ENCODE results near the gene ADAM10. TPM values are rescaled to one million over a fixed set of nuclear protein-coding genes. Genes with fewer than 3 reads are reported as not detected.
A peak's percentile ranks its signal among the peaks of the same experiment; 100 is the strongest.
"Not testable (repeated sequence)": the region's sequence is repeated elsewhere in the genome, so short reads cannot be mapped to it uniquely, and the experiment has no call there.

ADAM10 gene
- total RNA-seq, 2 experiments from 2014 or later, result 133 to 135 TPM

- H3K4me3 Mint-ChIP-seq, result no peak overlapping the region
- no peak for DNase-seq
- ChIA-PET POLR2A (no interaction called here), CTCF (interaction anchor here (0.6 kb wide), 1 partner anchor 9 kb away, joined by 3 read pairs; no protein-coding TSS in a partner anchor)
- no peak overlapping the region for H3K27ac Mint-ChIP-seq
- H3K36me3 Mint-ChIP-seq (ENCODE audit: low read depth), result peaks cover 68% of the 10 kb centered on the region
- H3K27me3 Mint-ChIP-seq (ENCODE audit: low read depth), result no peaks in the 10 kb centered on the region
- H3K4me1 Mint-ChIP-seq (ENCODE audit: low read depth), result peaks cover 41% of the 10 kb centered on the region
- ATAC-seq, result no peak
- H3K9me3 Mint-ChIP-seq (ENCODE audit: insufficient read depth), result no peaks in the 10 kb centered on the region
Measured at GRCh38 chr15:58626378-58626777, 123.1 kb downstream of the ADAM10 start.

GRCh38 chr15:58622877-58623276 lies 126.6 kb downstream of the ADAM10 start:
- ChIA-PET CTCF (interaction anchor here (1.3 kb wide), 1 partner anchor 395 kb away, joined by 3 read pairs; no protein-coding TSS in a partner anchor), POLR2A (no interaction called here)
- H3K4me3 Mint-ChIP-seq, result no peak overlapping the region
- no peaks in the 10 kb centered on the region for H3K9me3 Mint-ChIP-seq (ENCODE audit: insufficient read depth)
- H3K27me3 Mint-ChIP-seq (ENCODE audit: low read depth), result no peaks in the 10 kb centered on the region
- ATAC-seq, result no peak
- peak overlapping the region; percentile 27 for H3K27ac Mint-ChIP-seq
- H3K4me1 Mint-ChIP-seq (ENCODE audit: low read depth), result peaks cover 25% of the 10 kb centered on the region
- H3K36me3 Mint-ChIP-seq (ENCODE audit: low read depth), result peaks cover 75% of the 10 kb centered on the region
- DNase-seq, result no peak

- ATAC-seq; DNase-seq; H3K4me3 Mint-ChIP-seq; CTCF ChIA-PET; POLR2A ChIA-PET; H3K27ac Mint-ChIP-seq; H3K27me3 Mint-ChIP-seq (ENCODE audit: low read depth): not testable (repeated sequence)
- peaks cover 71% of the 10 kb centered on the region for H3K36me3 Mint-ChIP-seq (ENCODE audit: low read depth)
- H3K9me3 Mint-ChIP-seq (ENCODE audit: insufficient read depth), result peaks cover 12% of the 10 kb centered on the region
- H3K4me1 Mint-ChIP-seq (ENCODE audit: low read depth), result peaks cover 11% of the 10 kb centered on the region
Measured at GRCh38 chr15:58620268-58620667, 129.2 kb downstream of the ADAM10 start.

- ChIA-PET CTCF (no interaction called here), POLR2A (no interaction called here)
- peaks cover 3% of the 10 kb centered on the region for H3K4me1 Mint-ChIP-seq (ENCODE audit: low read depth)
- no peak overlapping the region for H3K27ac Mint-ChIP-seq
- peaks cover 77% of the 10 kb centered on the region for H3K36me3 Mint-ChIP-seq (ENCODE audit: low read depth)
- no peak for ATAC-seq
- no peak for DNase-seq
- H3K4me3 Mint-ChIP-seq, result no peak overlapping the region
- no peaks in the 10 kb centered on the region for H3K27me3 Mint-ChIP-seq (ENCODE audit: low read depth)
- peaks cover 30% of the 10 kb centered on the region for H3K9me3 Mint-ChIP-seq (ENCODE audit: insufficient read depth)
Measured at GRCh38 chr15:58616171-58616570, 133.3 kb downstream of the ADAM10 start.

- ChIA-PET POLR2A (no interaction called here), CTCF (no interaction called here)
- Mint-ChIP-seq H3K4me3 (no peak overlapping the region), H3K27ac (peak overlapping the region; percentile 40), H3K36me3 (ENCODE audit: low read depth) (peaks cover 79% of the 10 kb centered on the region), H3K9me3 (ENCODE audit: insufficient read depth) (peaks cover 24% of the 10 kb centered on the region), H3K27me3 (ENCODE audit: low read depth) (no peaks in the 10 kb centered on the region), H3K4me1 (ENCODE audit: low read depth) (peaks cover 21% of the 10 kb centered on the region)
- DNase-seq (no peak), ATAC-seq (no peak)
Measured at GRCh38 chr15:58611731-58612676, 137.5 kb downstream of the ADAM10 start.

GRCh38 chr15:58608711-58609110 lies 140.8 kb downstream of the ADAM10 start:
- POLR2A ChIA-PET, result no interaction called here
- CTCF ChIA-PET, result no interaction called here
- H3K27me3 Mint-ChIP-seq (ENCODE audit: low read depth), result no peaks in the 10 kb centered on the region

GRCh38 chr15:58608129-58608590 lies 141.3 kb downstream of the ADAM10 start:
- POLR2A ChIA-PET, result no interaction called here
- ATAC-seq (no peak), DNase-seq (no peak)
- H3K27me3 Mint-ChIP-seq (ENCODE audit: low read depth), result no peaks in the 10 kb centered on the region
- H3K4me1 Mint-ChIP-seq (ENCODE audit: low read depth), result peaks cover 18% of the 10 kb centered on the region
- peak overlapping the region; percentile 35 for H3K27ac Mint-ChIP-seq
- H3K36me3 Mint-ChIP-seq (ENCODE audit: low read depth), result peaks cover 74% of the 10 kb centered on the region
- no peak overlapping the region for H3K4me3 Mint-ChIP-seq
- H3K9me3 Mint-ChIP-seq (ENCODE audit: insufficient read depth), result peaks cover 2% of the 10 kb centered on the region
- CTCF ChIA-PET, result no interaction called here

More at GRCh38 chr15:58608711-58609110, 140.8 kb downstream of the ADAM10 start:
- peaks cover 18% of the 10 kb centered on the region for H3K4me1 Mint-ChIP-seq (ENCODE audit: low read depth)
- no peak overlapping the region for H3K4me3 Mint-ChIP-seq
- H3K9me3 Mint-ChIP-seq (ENCODE audit: insufficient read depth), result peaks cover 8% of the 10 kb centered on the region
- ATAC-seq, result no peak
- peaks cover 74% of the 10 kb centered on the region for H3K36me3 Mint-ChIP-seq (ENCODE audit: low read depth)
- H3K27ac Mint-ChIP-seq, result no peak overlapping the region
- DNase-seq, result no peak

GRCh38 chr15:58606577-58607080 lies 142.9 kb downstream of the ADAM10 start:
- no peak overlapping the region for H3K27ac Mint-ChIP-seq
- H3K4me3 Mint-ChIP-seq, result no peak overlapping the region
- DNase-seq (no peak), ATAC-seq (no peak)
- H3K27me3 Mint-ChIP-seq (ENCODE audit: low read depth), result no peaks in the 10 kb centered on the region
- H3K36me3 Mint-ChIP-seq (ENCODE audit: low read depth), result peaks cover 71% of the 10 kb centered on the region
- ChIA-PET CTCF (no interaction called here), POLR2A (no interaction called here)
- H3K4me1 Mint-ChIP-seq (ENCODE audit: low read depth), result peaks cover 18% of the 10 kb centered on the region
- H3K9me3 Mint-ChIP-seq (ENCODE audit: insufficient read depth), result no peaks in the 10 kb centered on the region

- ATAC-seq, result no peak
- CTCF ChIA-PET, result no interaction called here
- Mint-ChIP-seq H3K4me3 (no peak overlapping the region), H3K27ac (no peak overlapping the region), H3K4me1 (ENCODE audit: low read depth) (peaks cover 18% of the 10 kb centered on the region), H3K27me3 (ENCODE audit: low read depth) (no peaks in the 10 kb centered on the region), H3K9me3 (ENCODE audit: insufficient read depth) (no peaks in the 10 kb centered on the region), H3K36me3 (ENCODE audit: low read depth) (peaks cover 72% of the 10 kb centered on the region)
- POLR2A ChIA-PET, result no interaction called here
- DNase-seq, result no peak
Measured at GRCh38 chr15:58605931-58606530, 143.5 kb downstream of the ADAM10 start.

- Mint-ChIP-seq H3K4me3 (no peak overlapping the region), H3K36me3 (ENCODE audit: low read depth) (peaks cover 59% of the 10 kb centered on the region), H3K27ac (no peak overlapping the region), H3K9me3 (ENCODE audit: insufficient read depth) (no peaks in the 10 kb centered on the region), H3K27me3 (ENCODE audit: low read depth) (no peaks in the 10 kb centered on the region), H3K4me1 (ENCODE audit: low read depth) (peaks cover 18% of the 10 kb centered on the region)
- DNase-seq (no peak), ATAC-seq (no peak)
- ChIA-PET POLR2A (no interaction called here), CTCF (no interaction called here)
Measured at GRCh38 chr15:58604455-58604923, 145.0 kb downstream of the ADAM10 start.

GRCh38 chr15:58603927-58604326 lies 145.6 kb downstream of the ADAM10 start:
- H3K4me3 Mint-ChIP-seq; H3K27me3 Mint-ChIP-seq (ENCODE audit: low read depth); DNase-seq; CTCF ChIA-PET; H3K27ac Mint-ChIP-seq; ATAC-seq; H3K9me3 Mint-ChIP-seq (ENCODE audit: insufficient read depth); POLR2A ChIA-PET: not testable (repeated sequence)
- Mint-ChIP-seq H3K4me1 (ENCODE audit: low read depth) (peaks cover 14% of the 10 kb centered on the region), H3K36me3 (ENCODE audit: low read depth) (peaks cover 59% of the 10 kb centered on the region)

GRCh38 chr15:58602823-58603222 lies 146.7 kb downstream of the ADAM10 start:
- no peak for DNase-seq
- Mint-ChIP-seq H3K27ac (no peak overlapping the region), H3K27me3 (ENCODE audit: low read depth) (no peaks in the 10 kb centered on the region), H3K4me3 (no peak overlapping the region), H3K36me3 (ENCODE audit: low read depth) (peaks cover 57% of the 10 kb centered on the region), H3K9me3 (ENCODE audit: insufficient read depth) (no peaks in the 10 kb centered on the region), H3K4me1 (ENCODE audit: low read depth) (peaks cover 9% of the 10 kb centered on the region)
- no peak for ATAC-seq
- ChIA-PET POLR2A (no interaction called here), CTCF (no interaction called here)

Data from activated CD8-positive, alpha-beta T cell treated with anti-CD3 and anti-CD28 coated beads, Interleukin-2, amount 10 ng/mL, durations not matched to agents 7 days and 5 days (primary cell).